Retina (tissue), 1 donor: Measurements from ENCODE around the gene ALDH1A1.
A peak's percentile ranks its signal among the peaks of the same experiment; 100 is the strongest.
"Not testable (repeated sequence)": the region's sequence is repeated elsewhere in the genome, so short reads cannot be mapped to it uniquely, and the experiment has no call there.

Experiments
- DNase-seq: peaks from one replicate; pipeline ENCODE4 v3.0.0-alpha.2; 2016

ALDH1A1 gene

DNA sequence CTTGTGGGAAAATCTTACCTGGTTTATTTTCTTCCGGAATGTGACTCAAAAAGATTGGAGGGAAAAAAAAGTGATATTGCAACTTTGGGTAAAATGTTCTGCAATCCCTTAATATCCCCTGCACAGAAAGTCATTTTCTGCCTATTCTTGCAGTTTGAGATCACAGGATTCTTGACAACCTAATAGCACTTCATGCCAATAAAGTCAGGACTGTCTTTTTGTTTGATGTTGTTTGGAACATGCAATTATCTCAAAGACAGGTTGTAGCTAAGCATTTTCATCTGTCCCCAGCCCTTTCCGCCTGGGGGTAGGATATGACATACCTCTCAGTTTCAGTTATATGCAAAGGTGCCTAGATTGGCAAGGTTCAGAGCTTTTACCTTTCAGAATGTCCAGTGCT is 63.9 kb downstream of the ALDH1A1 start:
- no peak for DNase-seq

DNA sequence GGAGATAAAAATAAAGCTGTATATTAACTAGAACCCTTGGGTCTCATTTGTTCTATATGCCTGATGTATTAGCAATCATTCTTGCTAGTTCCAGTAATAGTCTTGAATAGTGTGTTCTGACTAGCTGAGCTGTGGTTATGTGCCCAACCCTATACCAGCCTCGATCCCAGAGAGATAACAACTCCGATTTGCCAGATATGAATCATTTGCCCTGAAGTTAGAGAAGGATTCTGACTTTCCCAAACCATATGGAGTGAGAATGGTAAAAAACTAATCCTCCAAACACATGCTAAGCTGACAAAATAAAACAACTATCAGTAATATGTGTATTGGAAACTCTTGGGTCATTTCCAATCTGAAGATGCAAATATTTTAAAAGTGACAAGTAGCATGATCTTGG is 64.8 kb downstream of the ALDH1A1 start:
- no peak for DNase-seq

- DNase-seq = no peak
Measured at GRCh38 chr9:72886386-72886785, 66.5 kb downstream of the ALDH1A1 start.

DNA sequence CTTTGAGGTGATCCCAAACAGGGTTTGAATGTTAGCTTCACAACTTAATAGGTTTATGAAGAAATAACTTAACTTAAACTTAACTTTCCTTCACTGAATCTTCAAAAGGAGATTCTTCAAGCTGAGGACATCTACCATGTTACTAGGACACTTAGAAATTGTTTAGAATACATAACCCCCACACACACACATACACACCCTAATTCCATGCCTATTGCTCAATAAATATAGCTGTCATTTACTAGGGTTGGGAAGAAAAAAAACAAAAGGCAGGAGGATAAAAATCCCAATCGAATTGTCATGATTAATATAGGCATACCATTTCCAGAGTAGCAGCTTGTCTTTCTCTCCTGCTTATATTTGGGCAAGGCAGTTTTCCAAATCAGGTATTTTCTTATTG is 68.3 kb downstream of the ALDH1A1 start:
- DNase-seq = no peak

GRCh38 chr9:72883875-72884274 is 69.0 kb downstream of the ALDH1A1 start:
- DNase-seq = no peak

- DNase-seq = no peak
Measured at GRCh38 chr9:72882117-72882775, 70.6 kb downstream of the ALDH1A1 start.

GRCh38 chr9:72880821-72881220 is 72.0 kb downstream of the ALDH1A1 start:
- no peak for DNase-seq

- DNase-seq = no peak
Measured at GRCh38 chr9:72875221-72875620, 77.6 kb downstream of the ALDH1A1 start.

DNA sequence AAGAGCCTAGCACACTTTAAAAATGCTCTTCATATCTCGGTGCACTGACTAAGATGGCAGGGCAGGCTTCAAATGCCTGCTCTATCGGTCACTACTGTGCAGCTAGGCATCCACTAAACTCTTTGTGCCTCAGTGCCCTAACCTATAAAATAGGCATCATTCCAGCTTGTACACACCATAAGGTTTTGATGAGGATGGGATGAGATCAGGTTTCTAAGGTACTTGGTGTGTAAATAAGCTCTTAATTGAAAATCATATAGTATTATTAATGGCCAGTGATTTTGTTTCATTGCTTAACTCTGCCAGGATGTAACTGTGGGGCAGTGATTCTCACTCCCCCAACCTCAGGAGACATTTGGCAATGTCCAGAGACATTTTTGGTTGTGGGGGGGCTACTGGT is 78.5 kb downstream of the ALDH1A1 start:
- no peak for DNase-seq

GRCh38 chr9:72873456-72873855 is 79.4 kb downstream of the ALDH1A1 start:
- DNase-seq = no peak

- DNase-seq = peak; percentile 19
Measured at GRCh38 chr9:72872718-72873117, 80.1 kb downstream of the ALDH1A1 start.

DNA sequence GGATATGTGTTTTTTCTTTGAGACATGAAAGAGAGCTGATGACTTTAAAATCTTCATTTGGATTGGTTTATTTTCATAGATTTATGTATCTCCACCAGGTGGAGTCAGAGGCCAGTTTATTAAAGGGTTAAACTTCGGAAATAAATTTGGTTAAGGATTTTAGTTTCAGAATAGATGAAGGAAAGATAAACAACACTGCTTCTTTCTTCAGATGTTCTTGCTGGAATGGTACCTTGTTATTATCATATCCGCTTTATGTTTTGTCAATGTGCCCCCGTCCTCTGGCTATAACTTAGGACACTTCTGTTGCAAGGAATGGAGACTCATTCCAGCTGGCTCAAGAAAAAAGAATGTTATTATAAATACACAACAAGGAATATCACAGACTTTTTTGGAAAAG is 81.2 kb downstream of the ALDH1A1 start:
- DNase-seq = peak; percentile 21

- no peak for DNase-seq
Measured at GRCh38 chr9:72864327-72864726, 88.5 kb downstream of the ALDH1A1 start.

- no peak for DNase-seq
Measured at GRCh38 chr9:72863456-72864094, 89.3 kb downstream of the ALDH1A1 start.

DNA sequence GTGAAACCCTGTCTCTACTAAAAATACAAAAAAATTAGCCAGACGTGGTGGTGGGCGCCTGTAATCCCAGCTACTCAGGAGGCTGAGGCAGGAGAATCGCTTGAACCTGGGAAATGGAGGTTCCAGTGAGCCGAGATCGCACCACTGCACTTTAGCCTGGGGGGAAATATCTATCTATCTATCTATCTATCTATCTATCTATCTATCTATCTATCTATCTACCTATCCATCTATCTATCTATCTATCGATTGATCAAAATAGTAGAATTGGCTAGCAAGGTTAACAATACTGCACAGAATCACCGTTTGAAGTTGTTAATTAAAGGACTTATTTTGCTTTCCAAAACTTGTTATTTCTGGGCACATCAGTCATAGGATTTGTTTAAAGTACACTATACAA is 90.1 kb downstream of the ALDH1A1 start:
- not testable (repeated sequence) for DNase-seq

DNA sequence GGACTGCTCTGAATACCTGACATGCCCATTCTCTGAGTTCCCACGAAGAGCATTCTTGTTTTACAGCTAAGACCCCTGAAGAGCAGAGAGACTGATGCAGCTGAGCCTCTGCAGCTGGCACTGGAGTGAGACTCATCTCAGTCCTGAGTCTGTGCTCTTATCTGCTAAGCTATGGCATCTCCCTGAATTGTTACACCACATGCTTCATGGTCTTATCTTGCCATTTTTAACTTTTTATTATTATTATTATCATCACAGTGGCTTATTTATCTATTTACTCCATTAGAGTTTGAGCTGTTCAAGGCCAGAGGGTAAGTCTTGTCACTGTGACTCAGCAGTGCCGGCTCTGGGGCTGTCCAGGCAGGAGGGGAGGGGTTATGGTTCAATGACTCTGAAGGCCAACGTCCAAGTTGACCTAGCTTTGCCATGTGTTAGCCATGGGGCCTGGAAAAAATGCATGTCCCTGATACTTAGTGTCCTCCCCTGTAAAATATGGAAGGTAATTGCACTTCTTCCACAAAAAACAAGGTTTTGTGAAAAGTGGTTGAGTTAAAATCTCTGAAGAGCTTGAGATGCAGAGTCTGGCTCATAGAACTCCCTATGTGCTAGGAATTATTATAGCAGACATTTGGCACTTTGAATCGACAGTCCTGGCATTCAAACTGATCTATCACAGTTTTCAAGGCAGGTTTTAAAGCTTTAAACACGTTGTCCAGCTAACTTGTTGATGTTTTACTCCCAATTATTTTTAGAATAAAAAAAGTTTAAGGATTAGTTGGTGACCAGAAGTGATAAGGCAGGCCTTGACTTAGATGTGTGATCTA is 94.6 kb downstream of the ALDH1A1 start:
- peak; percentile 8 for DNase-seq

DNA sequence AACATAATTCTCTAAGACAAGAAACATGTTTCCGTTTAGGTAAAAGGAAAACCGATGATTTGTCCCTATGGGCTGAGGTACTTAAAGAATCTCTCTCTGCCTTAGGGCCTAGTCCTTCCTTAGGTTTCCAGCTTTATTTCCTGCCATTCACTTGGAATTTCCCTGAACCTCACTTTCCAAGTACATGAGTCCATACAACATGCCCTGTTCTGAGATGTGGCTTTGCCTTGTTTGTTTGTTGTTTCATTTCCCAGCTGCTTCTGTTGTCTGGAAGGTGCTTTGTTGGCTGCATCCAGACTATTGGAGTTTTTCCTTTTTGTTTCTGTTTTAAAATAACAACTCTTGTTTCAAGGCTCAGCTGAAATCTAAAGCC is 95.2 kb downstream of the ALDH1A1 start:
- DNase-seq = no peak

GRCh38 chr9:72856972-72857623 is 95.8 kb downstream of the ALDH1A1 start:
- DNase-seq = peak; percentile 57

DNA sequence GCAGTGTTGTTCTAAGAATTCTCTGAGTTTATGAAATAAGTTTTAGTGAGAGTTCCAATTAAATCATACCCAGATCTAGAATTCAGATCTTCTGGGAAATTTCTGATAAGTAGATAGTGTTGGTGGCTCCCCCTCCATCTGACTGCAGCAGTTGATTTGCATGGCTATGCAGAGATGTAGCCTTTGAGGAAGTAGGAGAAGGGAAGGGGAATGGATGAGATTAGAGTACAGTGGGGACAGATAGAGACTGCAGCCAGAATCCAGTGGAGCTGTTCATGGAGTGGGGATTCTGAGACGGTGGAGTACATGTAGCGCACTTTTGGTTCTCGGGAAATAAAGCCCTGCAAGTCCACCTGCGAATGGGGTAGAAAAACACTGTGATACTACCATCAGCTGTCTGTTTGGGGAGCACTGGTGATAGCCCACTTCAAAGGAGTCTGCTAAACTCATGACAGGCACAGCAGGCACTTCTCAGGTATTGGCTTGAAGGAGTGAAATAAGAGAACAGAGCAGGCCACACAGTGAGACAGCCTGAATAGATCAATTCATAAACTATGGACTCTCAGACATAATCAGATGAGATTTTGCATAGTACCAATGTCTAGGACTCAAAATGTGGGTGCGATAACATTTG is 96.8 kb downstream of the ALDH1A1 start:
- no peak for DNase-seq

DNA sequence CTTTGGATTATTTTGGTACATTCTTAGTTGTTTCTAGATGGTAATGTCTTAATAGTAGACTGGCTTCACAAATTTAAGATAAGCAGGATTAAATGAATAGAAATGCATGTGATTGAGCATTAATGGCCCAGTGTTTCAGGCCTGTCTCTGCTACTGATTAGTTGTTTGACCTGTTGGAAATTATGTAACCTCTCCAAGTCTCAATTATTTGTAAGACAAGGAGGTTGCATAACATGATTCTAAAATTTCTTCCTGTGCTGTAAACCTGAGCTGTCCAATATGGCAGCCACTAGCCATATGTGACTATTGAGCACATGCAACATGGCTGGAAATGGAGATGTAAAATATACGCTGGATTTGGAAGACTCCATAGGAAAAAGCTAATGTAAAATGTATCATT is 97.5 kb downstream of the ALDH1A1 start:
- DNase-seq = no peak
